ENCODE results near the gene ELOVL7. TPM values are rescaled to one million over a fixed set of nuclear protein-coding genes. Genes with fewer than 3 reads are reported as not detected.

Gene ELOVL7
- total RNA-seq, 1 experiment from 2014 or later, result 20.0 TPM

- H3K4me3 ChIP-seq (replicated peaks in 1 of 2; ENCODE audit: low read depth in 1 of 2, low read length in 2 of 2), result no peak overlapping the region
- no peak overlapping the region for H3K27ac ChIP-seq (ENCODE audit: low read depth, low read length)
- ChIA-PET POLR2A (no interaction called here), CTCF (no interaction called here), RAD21 (ENCODE audit: low non-redundant PET in 1 of 2, low total read pairs in 2 of 2, uncharacterized antibody in 2 of 2, unreplicated experiment in 2 of 2) (no interaction called here)
- H3K9me2 ChIP-seq (ENCODE audit: insufficient read depth), result no peaks in the 10 kb centered on the region
- H2AFZ ChIP-seq (ENCODE audit: low read depth, low read length, poor library complexity, severe bottlenecking), result no peak overlapping the region
- H3K9ac ChIP-seq (ENCODE audit: low read length), result no peak overlapping the region
- DNase-seq (ENCODE audit: low read depth, low spot score) (no peak), ATAC-seq (no peak)
- intact Hi-C loops (cut with micrococcal nuclease), result no loop called here
- TF ChIP-seq POLR2A (IDR thresholded peaks at IDR 0.05; ENCODE audit: borderline replicate concordance, extremely low read depth, insufficient read depth, insufficient read length) (no peak), ZNF274 (IDR thresholded peaks at IDR 0.05; ENCODE audit: low read depth, low read length) (no peak), CTCF (IDR thresholded peaks at IDR 0.05 in 2 of 3, conservative IDR thresholded peaks at IDR 0.05 in 1 of 3; ENCODE audit: borderline replicate concordance in 1 of 3, insufficient read depth in 1 of 3, low read depth in 2 of 3, low read length in 2 of 3) (no peak), ATF3 (IDR thresholded peaks at IDR 0.05) (no peak), POLR2AphosphoS5 (IDR thresholded peaks at IDR 0.05; ENCODE audit: low read depth, low read length) (no peak), RAD21 (IDR thresholded peaks at IDR 0.05; ENCODE audit: low read depth) (no peak), REST (IDR thresholded peaks at IDR 0.05; ENCODE audit: low read depth) (no peak), ELF1 (IDR thresholded peaks at IDR 0.05; ENCODE audit: borderline replicate concordance, low read depth) (no peak), MAX (IDR thresholded peaks at IDR 0.05) (no peak), EZH2phosphoT487 (IDR thresholded peaks at IDR 0.05; ENCODE audit: borderline replicate concordance) (no peak), YY1 (IDR thresholded peaks at IDR 0.05; ENCODE audit: extremely low read depth, insufficient replicate concordance, low read depth, low read length) (no peak), EGR1 (IDR thresholded peaks at IDR 0.05; ENCODE audit: low read depth) (no peak), CBX3 (IDR thresholded peaks at IDR 0.05; ENCODE audit: low read depth) (no peak), SP1 (IDR thresholded peaks at IDR 0.05; ENCODE audit: low read depth) (no peak), SIN3A (IDR thresholded peaks at IDR 0.05; ENCODE audit: low read depth) (no peak), TCF7L2 (IDR thresholded peaks at IDR 0.05; ENCODE audit: borderline replicate concordance, extremely low read depth, insufficient read depth, insufficient read length) (no peak), CEBPB (IDR thresholded peaks at IDR 0.05; ENCODE audit: low read depth) (no peak)
- H3K27me3 ChIP-seq (ENCODE audit: insufficient read depth, low read length), result no peaks in the 10 kb centered on the region
- no peaks in the 10 kb centered on the region for H3K36me3 ChIP-seq (ENCODE audit: control insufficient read depth in 1 of 2, insufficient read depth in 2 of 2, low read length in 2 of 2)
- no peak overlapping the region for H3K4me2 ChIP-seq (ENCODE audit: low read length)
- H4K20me1 ChIP-seq (ENCODE audit: insufficient read depth), result no peaks in the 10 kb centered on the region
- no peaks in the 10 kb centered on the region for H3K79me2 ChIP-seq (ENCODE audit: insufficient read depth, low read length)
- no peaks in the 10 kb centered on the region for H3K9me3 ChIP-seq (ENCODE audit: control insufficient read depth in 1 of 2, insufficient read depth in 1 of 2, low read depth in 1 of 2, low read length in 2 of 2)
- BruUV-seq (replicated peaks), result no TSS peak
- peaks cover 0 to 7% of the 10 kb centered on the region in 2 experiments; a peak in 1 of 4 replicates for H3K4me1 ChIP-seq (ENCODE audit: control insufficient read depth in 1 of 2, insufficient read depth in 2 of 2, low read length in 2 of 2)
Measured at GRCh38 chr5:60797482-60798153, 46.5 kb downstream of the ELOVL7 start.
